ENCODE results near the gene GALNT2.

GRCh38 chr1:230052018-230052417, 15.0 kb upstream of the GALNT2 start:
- no peak for TF ChIP-seq EZH2 (IDR thresholded peaks at IDR 0.05)
- no peak for TF ChIP-seq FOXP2 (optimal IDR thresholded peaks at IDR 0.05; ENCODE audit: control extremely low read depth, extremely low read length, insufficient read depth)
- no peak for TF ChIP-seq POLR2AphosphoS5 (IDR thresholded peaks at IDR 0.05; ENCODE audit: borderline replicate concordance, low read depth, low read length)
